CD4-positive, alpha-beta T cell treated with Interferon alpha-2 for 1 hour (primary cell): ENCODE data around the gene SNRPA1.

Experiments
- DNase-seq, 2 donors: peaks; one replicate each; pipeline ENCODE4 v3.0.0-alpha.2; 2020 to 2022

The SNRPA1 gene

GRCh38 chr15:101256757-101257156 lies 38.3 kb downstream of the SNRPA1 start:
- peak in 1 of 2 donors; percentile 38 for DNase-seq

GRCh38 chr15:101255615-101256241 lies 39.3 kb downstream of the SNRPA1 start:
- no peak for DNase-seq

GRCh38 chr15:101255051-101255395 lies 40.0 kb downstream of the SNRPA1 start:
- DNase-seq, result no peak

GRCh38 chr15:101254157-101255050 lies 40.6 kb downstream of the SNRPA1 start:
- DNase-seq, result no peak

- DNase-seq, result no peak
These were observed 42.2 kb downstream of the SNRPA1 start for GRCh38 chr15:101252836-101253235.

GRCh38 chr15:101251830-101252820 lies 42.9 kb downstream of the SNRPA1 start, which contains the start of gene CHSY1:
Gene CHSY1 (minus strand): TSS chr15:101252048. CDS start chr15:101251456, 592 bp downstream.
- peak; percentile 87 to 90 for DNase-seq

- DNase-seq, result peak in 1 of 2 donors; percentile 30
These were observed 43.9 kb downstream of the SNRPA1 start for GRCh38 chr15:101250873-101251829.

- DNase-seq, result no peak
These were observed 44.7 kb downstream of the SNRPA1 start for GRCh38 chr15:101250341-101250831.

- no peak for DNase-seq
These were observed 46.8 kb downstream of the SNRPA1 start for GRCh38 chr15:101248274-101248673.

- DNase-seq, result no peak
These were observed 48.0 kb downstream of the SNRPA1 start for GRCh38 chr15:101246824-101247745.

GRCh38 chr15:101246391-101246790 lies 48.7 kb downstream of the SNRPA1 start:
- DNase-seq, result no peak

GRCh38 chr15:101244889-101245668 lies 50.0 kb downstream of the SNRPA1 start:
- DNase-seq, result no peak

GRCh38 chr15:101244036-101244781 lies 50.8 kb downstream of the SNRPA1 start:
- DNase-seq, result no peak

GRCh38 chr15:101243420-101243819 lies 51.6 kb downstream of the SNRPA1 start:
- no peak for DNase-seq

GRCh38 chr15:101242999-101243336 lies 52.1 kb downstream of the SNRPA1 start:
- DNase-seq, result no peak

- DNase-seq, result peak; percentile 75 to 87
These were observed 52.7 kb downstream of the SNRPA1 start for GRCh38 chr15:101242160-101242998.

GRCh38 chr15:101240358-101240757 lies 54.7 kb downstream of the SNRPA1 start:
- no peak for DNase-seq

GRCh38 chr15:101239724-101240136 lies 55.3 kb downstream of the SNRPA1 start:
- peak; percentile 15 to 29 for DNase-seq
